Bronchial epithelial cell (primary cell): Measurements from ENCODE around the gene LAIR1. TPM values are rescaled to one million over a fixed set of nuclear protein-coding genes. Genes with fewer than 3 reads are reported as not detected.
"Not testable (repeated sequence)": the region's sequence is repeated elsewhere in the genome, so short reads cannot be mapped to it uniquely, and the experiment has no call there.

ENCODE experiments used
- DNase-seq: peaks from one replicate; pipeline ENCODE4 v3.0.0-alpha.2; 2010; ENCODE audit warnings: low read depth
- FAIRE-seq: peaks from 2 replicates; lab custom pipeline; 2011; peaks lifted over from hg19 to GRCh38; lab: Jason Lieb, UNC
- H3K27me3 ChIP-seq: 2 replicates; pipeline ENCODE4 v1.5.1; 2011; ENCODE audit warnings: low read length; ENCODE audit not compliant: control insufficient read depth, insufficient read depth
- H3K36me3 ChIP-seq: 2 replicates; pipeline ENCODE4 v1.5.1; 2011; ENCODE audit warnings: low read length; ENCODE audit not compliant: control insufficient read depth, insufficient read depth
- H3K4me3 ChIP-seq: 2 replicates; pipeline ENCODE4 v1.5.1; 2011; ENCODE audit warnings: mild to moderate bottlenecking, low read depth, low read length, control low read depth
- total RNA-seq: library from RNA; depleted of rRNA; stranded (reverse); fragments of >200 nt; gene quantifications from 2 replicates; pipeline ENCODE4 v1.2.1, GENCODE V29; 2014
- TF ChIP-seq, protein P1 (sequence below): IDR thresholded peaks from 2 replicates; pipeline ENCODE4 v1.5.1; 2011; ENCODE audit warnings: mild to moderate bottlenecking, moderate library complexity, low read length, control low read depth, inconsistent platforms; ENCODE audit not compliant: insufficient read depth, severe bottlenecking

The LAIR1 gene
- total RNA-seq, 1 donor from 2014 or later: not detected

DNA sequence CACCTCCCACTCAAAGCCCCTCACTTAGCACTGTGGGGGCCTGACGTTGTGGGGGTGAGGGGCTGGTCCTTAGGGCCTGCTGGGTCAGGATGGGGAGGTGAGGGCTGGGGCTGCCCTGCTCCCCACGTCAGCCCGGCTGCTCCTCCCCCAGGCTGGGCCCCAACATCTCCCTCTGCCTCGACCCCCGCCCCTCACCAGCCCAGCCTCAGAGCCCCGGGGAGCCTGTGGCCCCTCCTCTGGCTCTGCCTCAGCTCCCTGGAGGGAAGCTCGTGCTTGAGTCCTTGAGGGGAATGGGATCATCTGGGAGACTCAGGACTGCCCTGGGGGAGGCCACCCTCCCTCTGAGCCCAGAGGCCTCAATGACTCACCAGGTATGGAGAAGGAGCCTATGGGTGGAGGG is 32.6 kb downstream of the LAIR1 start:
- no peak for FAIRE-seq
- no peak for DNase-seq
- no peaks in the 10 kb centered on the region for H3K27me3 ChIP-seq
- H3K4me3 ChIP-seq: no peak overlapping the region
- TF ChIP-seq, protein P1, sequence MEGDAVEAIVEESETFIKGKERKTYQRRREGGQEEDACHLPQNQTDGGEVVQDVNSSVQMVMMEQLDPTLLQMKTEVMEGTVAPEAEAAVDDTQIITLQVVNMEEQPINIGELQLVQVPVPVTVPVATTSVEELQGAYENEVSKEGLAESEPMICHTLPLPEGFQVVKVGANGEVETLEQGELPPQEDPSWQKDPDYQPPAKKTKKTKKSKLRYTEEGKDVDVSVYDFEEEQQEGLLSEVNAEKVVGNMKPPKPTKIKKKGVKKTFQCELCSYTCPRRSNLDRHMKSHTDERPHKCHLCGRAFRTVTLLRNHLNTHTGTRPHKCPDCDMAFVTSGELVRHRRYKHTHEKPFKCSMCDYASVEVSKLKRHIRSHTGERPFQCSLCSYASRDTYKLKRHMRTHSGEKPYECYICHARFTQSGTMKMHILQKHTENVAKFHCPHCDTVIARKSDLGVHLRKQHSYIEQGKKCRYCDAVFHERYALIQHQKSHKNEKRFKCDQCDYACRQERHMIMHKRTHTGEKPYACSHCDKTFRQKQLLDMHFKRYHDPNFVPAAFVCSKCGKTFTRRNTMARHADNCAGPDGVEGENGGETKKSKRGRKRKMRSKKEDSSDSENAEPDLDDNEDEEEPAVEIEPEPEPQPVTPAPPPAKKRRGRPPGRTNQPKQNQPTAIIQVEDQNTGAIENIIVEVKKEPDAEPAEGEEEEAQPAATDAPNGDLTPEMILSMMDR: no peak
- H3K36me3 ChIP-seq: no peaks in the 10 kb centered on the region

DNA sequence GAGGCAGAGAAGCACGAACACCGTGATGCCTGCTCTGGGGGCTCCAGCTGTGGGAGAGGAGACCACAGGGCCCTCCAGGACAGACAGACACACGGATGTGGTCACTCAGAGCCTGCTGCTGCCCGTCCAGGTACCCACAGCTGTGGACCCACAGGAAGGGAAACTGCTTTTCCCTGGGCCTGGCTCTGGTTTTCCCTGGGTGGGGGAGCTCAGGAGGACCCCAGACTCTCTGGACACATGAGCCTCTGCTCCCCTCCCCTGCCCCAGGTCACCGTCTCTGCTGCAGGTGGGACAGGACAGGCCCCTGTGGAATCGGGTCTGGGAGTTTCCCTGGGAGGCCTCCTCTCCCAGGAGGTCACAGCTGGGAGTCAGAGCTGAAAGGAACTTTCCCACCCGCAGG is 33.1 kb downstream of the LAIR1 start:
- FAIRE-seq (no peak), DNase-seq (no peak)
- Histone ChIP-seq H3K27me3 (no peaks in the 10 kb centered on the region), H3K4me3 (no peak overlapping the region), H3K36me3 (no peaks in the 10 kb centered on the region)
- TF ChIP-seq, protein P1: no peak

DNA sequence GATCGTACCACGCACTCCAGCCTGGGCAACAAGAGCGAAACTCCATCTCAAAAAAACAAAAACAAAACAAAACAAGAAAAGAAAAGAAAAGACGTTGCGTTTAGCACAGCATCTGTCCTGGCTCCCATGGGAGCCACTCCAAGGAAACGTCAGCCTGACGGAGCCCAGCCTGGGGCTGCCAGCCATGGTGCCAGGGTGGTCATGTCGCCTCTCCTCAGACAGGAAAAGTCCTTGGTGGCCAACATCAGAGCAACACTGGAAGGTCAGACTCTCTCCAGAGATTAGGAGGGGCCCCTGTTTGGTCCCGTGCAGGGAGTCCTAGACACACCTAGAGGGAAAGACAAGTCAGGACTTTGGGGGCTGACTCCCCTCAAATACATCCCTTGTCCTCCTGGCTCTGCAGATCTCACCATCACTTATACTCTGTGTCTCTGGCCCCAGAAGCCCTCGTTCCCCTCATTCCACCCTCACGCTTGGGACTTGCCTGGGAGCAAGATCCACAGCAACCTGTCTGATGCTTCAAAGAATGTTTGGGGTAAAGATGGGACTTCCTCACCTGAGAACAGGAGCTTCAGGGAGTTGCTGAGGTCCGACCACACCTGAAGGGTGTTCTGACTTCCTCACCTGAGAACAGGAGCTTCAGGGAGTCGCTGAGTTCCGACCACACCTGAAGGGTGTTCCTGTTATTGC is 35.1 kb downstream of the LAIR1 start:
- Histone ChIP-seq H3K27me3 (no peaks in the 10 kb centered on the region), H3K36me3 (no peaks in the 10 kb centered on the region), H3K4me3 (no peak overlapping the region)
- DNase-seq: no peak
- TF ChIP-seq, protein P1: no peak
- peak; percentile 64 for FAIRE-seq

DNA sequence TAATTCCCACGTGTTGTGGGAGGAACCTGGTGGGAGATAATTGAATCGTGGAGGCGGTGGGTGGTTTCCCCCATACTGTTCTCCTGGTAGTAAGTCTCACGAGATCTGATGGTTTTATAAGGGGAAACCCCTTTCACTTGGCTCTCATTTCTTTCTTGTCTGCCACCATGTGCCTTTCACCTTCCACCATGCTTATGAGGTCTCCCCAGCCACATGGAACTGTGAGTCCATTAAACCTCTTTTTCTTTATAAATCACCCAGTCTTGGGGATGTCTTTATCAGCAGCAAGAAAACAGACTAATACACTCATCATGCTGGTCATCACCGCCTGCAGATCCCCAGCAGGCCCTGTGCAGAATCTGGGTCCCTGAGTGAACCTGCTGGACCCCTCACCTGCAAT is 36.0 kb downstream of the LAIR1 start:
- H3K36me3 ChIP-seq, H3K4me3 ChIP-seq, H3K27me3 ChIP-seq, DNase-seq, FAIRE-seq: not testable (repeated sequence)

DNA sequence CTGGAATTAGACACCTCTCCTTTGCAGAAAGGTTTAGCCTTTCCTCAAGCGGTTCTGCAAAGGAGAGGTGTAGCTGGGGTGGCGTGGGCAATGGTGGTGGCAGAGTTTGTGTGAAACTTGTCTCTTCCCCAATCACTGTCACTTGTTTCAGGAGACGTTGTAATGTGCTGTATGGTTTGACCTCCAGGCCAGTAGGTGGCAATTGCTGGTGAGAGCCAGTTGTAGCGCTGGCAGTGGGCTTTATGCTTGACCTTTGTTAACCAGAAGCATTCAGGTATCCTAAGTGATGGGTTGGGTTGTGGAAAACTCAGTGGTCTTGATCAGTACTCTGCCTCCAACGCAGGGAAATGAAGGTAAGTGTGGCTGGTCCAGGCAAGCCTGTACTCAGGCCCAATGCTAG is 39.1 kb downstream of the LAIR1 start:
- TF ChIP-seq, protein P1: no peak
- DNase-seq (no peak), FAIRE-seq (no peak)
- Histone ChIP-seq H3K4me3 (no peak overlapping the region), H3K36me3 (no peaks in the 10 kb centered on the region), H3K27me3 (no peaks in the 10 kb centered on the region)

DNA sequence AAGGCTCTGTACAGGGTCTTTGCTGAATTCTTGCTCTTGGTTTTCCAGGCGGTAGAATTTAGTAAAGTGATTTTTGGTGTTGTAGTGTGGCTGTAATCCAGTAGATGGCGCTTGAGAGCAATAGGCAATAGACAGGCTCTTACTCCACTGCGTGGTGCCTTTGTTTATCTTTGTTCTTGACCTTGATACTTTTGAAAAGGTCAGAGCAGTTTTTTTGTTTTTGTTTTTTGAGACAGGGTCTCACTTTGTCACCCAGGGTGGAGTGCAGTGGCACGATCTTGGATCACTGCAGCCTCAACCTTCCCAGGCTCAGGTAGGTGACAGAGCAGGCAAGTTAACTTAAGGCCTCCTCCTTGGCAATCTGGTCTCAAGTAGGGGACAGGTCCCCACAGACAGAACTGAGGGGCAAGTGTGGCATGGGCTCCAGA is 39.5 kb downstream of the LAIR1 start:
- Histone ChIP-seq H3K4me3 (no peak overlapping the region), H3K27me3 (no peaks in the 10 kb centered on the region), H3K36me3 (no peaks in the 10 kb centered on the region)
- TF ChIP-seq, protein P1: peak; percentile 70
- DNase-seq (peak; percentile 16), FAIRE-seq (no peak)
